Stomach (tissue), 9 donors: Measurements from ENCODE around the gene RPL27. TPM values are rescaled to one million over a fixed set of nuclear protein-coding genes. Genes with fewer than 3 reads are reported as not detected.

Source experiments
- DNase-seq, 2 donors: peaks; one replicate each; pipeline versions ENCODE4 v3.0.0 to v3.0.0-alpha.2; 2013 to 2019
- H3K27ac ChIP-seq, 5 donors: fragments of 200-600 bp in 4 of 5; sonication (generic) in 4 of 5; one replicate each; pipeline ENCODE4 v1.5.1; 2013 to 2019; ENCODE audit warnings: mild to moderate bottlenecking in 1 of 5, moderate library complexity in 1 of 5
- H3K27me3 ChIP-seq, 3 donors: fragments of 200-600 bp; sonication (generic); one replicate each; pipeline ENCODE4 v1.5.1; 2017 to 2019; ENCODE audit warnings: mixed run types in 1 of 3
- H3K36me3 ChIP-seq, 4 donors: fragments of 200-600 bp; sonication (generic); 1 replicate in 3 of 4; 2 replicates in 1 of 4; pipeline ENCODE4 v1.5.1; 2016 to 2019
- H3K4me1 ChIP-seq, 4 donors: fragments of 200-600 bp; sonication (generic); one replicate each; pipeline ENCODE4 v1.5.1; 2016 to 2019
- H3K4me3 ChIP-seq, 4 donors: fragments of 200-600 bp; sonication (generic) in 3 of 4; one replicate each; pipeline ENCODE4 v1.5.1; 2016 to 2019; ENCODE audit warnings: mild to moderate bottlenecking in 1 of 4
- H3K9me3 ChIP-seq, 4 donors: fragments of 200-600 bp; sonication (generic); one replicate each; pipeline ENCODE4 v1.5.1; 2016 to 2019
- EP300 ChIP-seq: sonication (generic); formaldehyde crosslinking; IDR thresholded peaks from one replicate; pipeline ENCODE4 v1.6.1; 2017; ENCODE audit warnings: antibody characterized with exemption
- POLR2A ChIP-seq, 4 donors: fragments of 450-650 bp; IDR thresholded peaks; one replicate each; pipeline ENCODE4 v1.6.1; 2016; ENCODE audit warnings: antibody characterized with exemption in 4 of 4, control low read depth in 2 of 4, mild to moderate bottlenecking in 1 of 4, moderate library complexity in 1 of 4
- POLR2AphosphoS5 ChIP-seq, 3 donors: sonication (generic); formaldehyde crosslinking; IDR thresholded peaks; one replicate each; pipeline ENCODE4 v1.6.1; 2016; ENCODE audit warnings: antibody characterized with exemption in 3 of 3
- WGBS, 5 donors: extraction: QIAGEN DNeasy Blood & Tissue Kit in 3 of 5; methylation state at CpG; one replicate each; pipeline versions ENCODE4 v1.1.5 to v1.1.7; 2013 to 2018; 5-methylcytosine and 5-hydroxymethylcytosine counted together
- intact Hi-C: fragments of 100-400 bp; cut with DNase I; formaldehyde crosslinking; loops from one replicate; pipeline ENCODE4 v1.15.1; 2023; ENCODE audit warnings: low total_unique reads
- polyA plus RNA-seq, 3 donors: library from polyadenylated mRNA; stranded (reverse); fragments of 200-250 nt; gene quantifications; one replicate each; pipeline ENCODE4 v1.2.3, GENCODE V29; 2013
- small RNA-seq, 4 donors: library from RNA; depleted of rRNA; stranded (forward); fragments of <200 nt; gene quantifications; one replicate each; pipeline ENCODE3, GENCODE V24; 2016
- total RNA-seq, 5 donors: library from RNA; depleted of rRNA; stranded (reverse); fragments of >200 nt; gene quantifications; one replicate each; pipeline versions ENCODE4 v1.1.0 to v1.2.3, GENCODE V29; 2014 to 2016
- TF ChIP-seq, protein P1 (sequence below), 7 experiments: fragments of 450-650 bp in 4 of 7; fragments of 200-600 bp in 3 of 7; sonication (generic) in 3 of 7; IDR thresholded peaks; one replicate each; pipeline ENCODE4 v1.5.1; 2016 to 2019; ENCODE audit warnings: antibody characterized with exemption in 7 of 7, control low read depth in 2 of 7, mild to moderate bottlenecking in 1 of 7
- donor health status: healthy with polysubstance abuse.
- donor health status: Bipolar disorder and iron deficiency.
- donor health status: healthy.

The RPL27 gene
- total and polyA plus RNA-seq, 8 donors: 251 to 4,199 (median 1,554) TPM

DNA sequence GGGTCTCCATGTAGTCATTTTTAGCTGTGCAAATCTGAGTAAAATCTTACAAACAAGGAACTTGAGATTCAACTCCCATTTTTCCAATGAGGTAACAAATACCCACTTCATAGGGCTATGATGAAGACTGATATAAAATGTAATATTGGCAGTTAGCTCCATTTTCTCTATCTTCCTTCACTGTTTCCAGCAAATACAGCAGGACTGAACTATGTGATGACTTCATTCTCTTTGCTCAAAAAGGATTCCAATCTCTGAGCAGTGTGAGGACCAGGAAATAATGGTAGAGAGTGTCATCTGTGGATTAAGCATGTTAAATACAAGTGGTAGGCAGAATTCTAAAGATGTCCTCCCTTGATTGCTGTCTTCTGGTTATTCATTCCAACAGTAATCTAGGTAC lies 45.1 kb downstream of the RPL27 start:
- intact Hi-C loops: no loop called here
- DNase-seq: no peak
- Histone ChIP-seq H3K9me3 (no peaks in the 10 kb centered on the region), H3K4me3 (no peak overlapping the region), H3K4me1 (no peaks in the 10 kb centered on the region), H3K27ac (no peak overlapping the region), H3K27me3 (no peaks in the 10 kb centered on the region), H3K36me3 (peaks cover 0 to 13% (median 0%) of the 10 kb centered on the region in 4 donors)
- TF ChIP-seq, protein P1, sequence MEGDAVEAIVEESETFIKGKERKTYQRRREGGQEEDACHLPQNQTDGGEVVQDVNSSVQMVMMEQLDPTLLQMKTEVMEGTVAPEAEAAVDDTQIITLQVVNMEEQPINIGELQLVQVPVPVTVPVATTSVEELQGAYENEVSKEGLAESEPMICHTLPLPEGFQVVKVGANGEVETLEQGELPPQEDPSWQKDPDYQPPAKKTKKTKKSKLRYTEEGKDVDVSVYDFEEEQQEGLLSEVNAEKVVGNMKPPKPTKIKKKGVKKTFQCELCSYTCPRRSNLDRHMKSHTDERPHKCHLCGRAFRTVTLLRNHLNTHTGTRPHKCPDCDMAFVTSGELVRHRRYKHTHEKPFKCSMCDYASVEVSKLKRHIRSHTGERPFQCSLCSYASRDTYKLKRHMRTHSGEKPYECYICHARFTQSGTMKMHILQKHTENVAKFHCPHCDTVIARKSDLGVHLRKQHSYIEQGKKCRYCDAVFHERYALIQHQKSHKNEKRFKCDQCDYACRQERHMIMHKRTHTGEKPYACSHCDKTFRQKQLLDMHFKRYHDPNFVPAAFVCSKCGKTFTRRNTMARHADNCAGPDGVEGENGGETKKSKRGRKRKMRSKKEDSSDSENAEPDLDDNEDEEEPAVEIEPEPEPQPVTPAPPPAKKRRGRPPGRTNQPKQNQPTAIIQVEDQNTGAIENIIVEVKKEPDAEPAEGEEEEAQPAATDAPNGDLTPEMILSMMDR (IDR thresholded peaks at IDR 0.05): no peak
- TF ChIP-seq EP300 (no peak), POLR2AphosphoS5 (IDR thresholded peaks at IDR 0.05) (no peak), POLR2A (IDR thresholded peaks at IDR 0.05) (no peak)

DNA sequence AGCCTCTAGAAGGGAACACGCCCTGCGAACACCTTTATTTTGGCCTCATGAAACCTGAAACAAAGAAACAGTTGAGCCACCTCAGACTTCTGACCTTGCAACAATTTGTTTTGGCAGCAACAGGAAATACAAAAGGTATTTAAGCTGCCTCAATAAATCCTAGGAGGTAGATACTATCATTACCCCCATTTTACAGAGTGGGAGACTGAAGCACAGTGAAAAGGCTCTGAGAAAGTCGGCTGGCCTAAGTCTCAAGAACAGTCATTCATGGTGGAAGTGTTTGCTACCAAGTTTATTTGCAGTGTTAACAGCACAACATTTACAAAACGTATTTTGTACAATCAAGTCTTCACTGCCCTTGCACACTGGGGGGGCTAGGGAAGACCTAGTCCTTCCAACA lies 45.8 kb downstream of the RPL27 start:
- no peak overlapping the region for H3K27ac ChIP-seq
- no peaks in the 10 kb centered on the region for H3K9me3 ChIP-seq
- no peak for DNase-seq
- TF ChIP-seq POLR2A (IDR thresholded peaks at IDR 0.05) (no peak), EP300 (no peak), POLR2AphosphoS5 (IDR thresholded peaks at IDR 0.05) (no peak)
- TF ChIP-seq, protein P1 (IDR thresholded peaks at IDR 0.05): no peak
- peaks cover 0 to 19% (median 2%) of the 10 kb centered on the region in 4 donors for H3K36me3 ChIP-seq
- no peaks in the 10 kb centered on the region for H3K27me3 ChIP-seq
- WGBS, 5 donors: 83 to 90% (median 85%) methylated on average over 4 of the region's 4 CpGs
- H3K4me1 ChIP-seq: no peaks in the 10 kb centered on the region
- H3K4me3 ChIP-seq: no peak overlapping the region
- intact Hi-C loops: no loop called here

DNA sequence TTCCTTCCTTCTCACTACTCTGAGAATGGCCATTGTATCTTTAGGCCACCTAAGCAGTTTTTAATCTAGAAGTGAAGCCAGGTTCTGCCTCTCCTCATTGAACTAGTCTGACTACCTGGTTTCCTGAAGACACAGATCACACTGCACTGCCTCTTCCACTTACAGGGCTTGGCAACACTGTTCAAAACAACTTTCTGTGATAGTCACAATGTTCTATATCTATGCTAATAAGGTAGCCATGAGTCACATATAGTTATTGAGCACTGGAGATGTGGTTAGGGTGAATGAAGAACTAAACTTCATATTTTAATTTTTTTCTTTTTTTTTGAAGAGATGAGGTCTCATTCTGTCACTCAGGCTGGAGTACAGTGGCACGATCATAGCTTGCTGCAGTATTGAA lies 53.8 kb downstream of the RPL27 start:
- no peak for TF ChIP-seq POLR2AphosphoS5 (IDR thresholded peaks at IDR 0.05)
- TF ChIP-seq, protein P1 (IDR thresholded peaks at IDR 0.05): no peak
- TF ChIP-seq POLR2A (IDR thresholded peaks at IDR 0.05): no peak
- TF ChIP-seq EP300: no peak

More for the DNA sequence above, 53.8 kb downstream of the RPL27 start:
- no peaks in the 10 kb centered on the region for H3K27me3 ChIP-seq
- peaks cover 0 to 58% (median 23%) of the 10 kb centered on the region in 4 donors for H3K36me3 ChIP-seq
- intact Hi-C loops: no loop called here
- no peaks in the 10 kb centered on the region for H3K9me3 ChIP-seq
- H3K27ac ChIP-seq: no peak overlapping the region
- H3K4me1 ChIP-seq: no peaks in the 10 kb centered on the region
- H3K4me3 ChIP-seq: no peak overlapping the region
- WGBS, 5 donors: 93 to 100% (median 96%) methylated on average over 1 of the region's 1 CpG
- no peak for DNase-seq

Small RNAs within 50 kb of the gene (small RNA-seq; reads per million reads assigned to genes)
- gene AARSD1: 0 to 0.27 (median 0) reads per million in 4 donors

Other genes starting within 250 kb of the RPL27 start
- gene RAMP2, start 237.2 kb upstream of the RPL27 start, total RNA-seq: 10 to 100 TPM in 2 of 5 donors, not detected in 3; 10.4 to 15.2 TPM
- 10 to 100 TPM in 2 of 3 donors, 1 to 10 TPM in 1; 8.6 to 20.0 (median 19.2) TPM for gene RAMP2, start 237.2 kb upstream of the RPL27 start, polyA plus RNA-seq
- 10 to 100 TPM in 3 of 5 donors, 1 to 10 TPM in 2; 4.1 to 66.5 (median 12.9) TPM for gene VPS25, start 225.0 kb upstream of the RPL27 start, total RNA-seq
- 10 to 100 TPM; 71.8 to 79.6 (median 75.5) TPM for gene VPS25, start 225.0 kb upstream of the RPL27 start, polyA plus RNA-seq
- 10 to 100 TPM in 2 of 5 donors, 1 to 10 TPM in 3; 1.1 to 30.4 (median 4.9) TPM for gene WNK4, start 217.8 kb upstream of the RPL27 start, total RNA-seq
- gene WNK4, start 217.8 kb upstream of the RPL27 start, polyA plus RNA-seq: 1 to 10 TPM; 1.1 to 1.7 (median 1.3) TPM
- gene COA3, start 199.7 kb upstream of the RPL27 start, total RNA-seq: 100 to 1,000 TPM in 3 of 5 donors, 10 to 100 TPM in 2; 22.2 to 166 (median 121) TPM
- gene COA3, start 199.7 kb upstream of the RPL27 start, polyA plus RNA-seq: 100 to 1,000 TPM; 201 to 268 (median 201) TPM
- gene CNTD1, start 199.6 kb upstream of the RPL27 start, total RNA-seq: 1 to 10 TPM in 2 of 5 donors, under 1 TPM in 1, not detected in 2; 0.29 to 2.2 (median 1.3) TPM
- gene CNTD1, start 199.6 kb upstream of the RPL27 start, polyA plus RNA-seq: 1 to 10 TPM; 1.3 to 2.4 (median 1.3) TPM
- 100 to 1,000 TPM in 3 of 5 donors, 10 to 100 TPM in 2; 53.1 to 192 (median 124) TPM for gene BECN1, start 174.1 kb upstream of the RPL27 start, total RNA-seq
- gene BECN1, start 174.1 kb upstream of the RPL27 start, polyA plus RNA-seq: 10 to 100 TPM; 40.3 to 86.1 (median 65.2) TPM
- 10 to 100 TPM; 26.4 to 74.4 (median 70.0) TPM for gene PSME3, start 165.0 kb upstream of the RPL27 start, total RNA-seq
- 10 to 100 TPM; 27.1 to 75.8 (median 61.5) TPM for gene PSME3, start 165.0 kb upstream of the RPL27 start, polyA plus RNA-seq
- gene AOC2, start 153.8 kb upstream of the RPL27 start, total RNA-seq: 1 to 10 TPM in 1 of 5 donors, under 1 TPM in 2, not detected in 2; 0.87 to 3.0 (median 0.92) TPM
- gene AOC2, start 153.8 kb upstream of the RPL27 start, polyA plus RNA-seq: under 1 TPM in 2 of 3 donors, not detected in 1; 0.50 to 0.55 TPM
- 10 to 100 TPM; 20.9 to 67.9 (median 42.0) TPM for gene AOC3, start 147.2 kb upstream of the RPL27 start, total RNA-seq
- gene AOC3, start 147.2 kb upstream of the RPL27 start, polyA plus RNA-seq: 10 to 100 TPM in 1 of 3 donors, 1 to 10 TPM in 2; 6.2 to 46.9 (median 9.3) TPM
- 1 to 10 TPM in 1 of 5 donors, not detected in 4; 4.0 TPM for gene G6PC1, start 97.6 kb upstream of the RPL27 start, total RNA-seq
- gene G6PC1, start 97.6 kb upstream of the RPL27 start, polyA plus RNA-seq: not detected
- 10 to 100 TPM in 4 of 5 donors, 1 to 10 TPM in 1; 6.4 to 64.0 (median 26.8) TPM for gene AARSD1, start 34.0 kb upstream of the RPL27 start, total RNA-seq
- 10 to 100 TPM; 37.7 to 61.2 (median 56.7) TPM for gene AARSD1, start 34.0 kb upstream of the RPL27 start, polyA plus RNA-seq
- 1 to 10 TPM in 3 of 5 donors, not detected in 2; 3.6 to 9.8 (median 8.3) TPM for gene PTGES3L, start 18.3 kb upstream of the RPL27 start, total RNA-seq
- 1 to 10 TPM in 2 of 3 donors, not detected in 1; 1.3 to 2.9 TPM for gene PTGES3L, start 18.3 kb upstream of the RPL27 start, polyA plus RNA-seq
- 10 to 100 TPM; 12.9 to 51.6 (median 15.2) TPM for gene RUNDC1, start 17.9 kb upstream of the RPL27 start, total RNA-seq
- gene RUNDC1, start 17.9 kb upstream of the RPL27 start, polyA plus RNA-seq: 1 to 10 TPM; 5.8 to 7.1 (median 6.6) TPM
- gene IFI35, start 8.4 kb downstream of the RPL27 start, total RNA-seq: 100 to 1,000 TPM in 1 of 5 donors, 10 to 100 TPM in 2, 1 to 10 TPM in 2; 4.0 to 145 (median 19.5) TPM
- 10 to 100 TPM; 37.6 to 53.0 (median 46.4) TPM for gene IFI35, start 8.4 kb downstream of the RPL27 start, polyA plus RNA-seq
- 10 to 100 TPM in 4 of 5 donors, 1 to 10 TPM in 1; 8.2 to 71.7 (median 55.8) TPM for gene VAT1, start 24.0 kb downstream of the RPL27 start, total RNA-seq
- 10 to 100 TPM; 26.5 to 73.6 (median 65.7) TPM for gene VAT1, start 24.0 kb downstream of the RPL27 start, polyA plus RNA-seq
- gene RND2, start 26.8 kb downstream of the RPL27 start, total RNA-seq: 1 to 10 TPM in 3 of 5 donors, under 1 TPM in 1, not detected in 1; 0.37 to 5.8 (median 2.1) TPM
- gene RND2, start 26.8 kb downstream of the RPL27 start, polyA plus RNA-seq: 1 to 10 TPM in 2 of 3 donors, under 1 TPM in 1; 0.50 to 1.2 (median 1.2) TPM
- 10 to 100 TPM; 13.0 to 47.5 (median 25.8) TPM for gene BRCA1, start 126.9 kb downstream of the RPL27 start, total RNA-seq
- 1 to 10 TPM; 2.0 to 2.3 (median 2.1) TPM for gene BRCA1, start 126.9 kb downstream of the RPL27 start, polyA plus RNA-seq
- 100 to 1,000 TPM in 1 of 5 donors, 10 to 100 TPM in 4; 29.0 to 107 (median 46.7) TPM for gene NBR1, start 172.8 kb downstream of the RPL27 start, total RNA-seq
- gene NBR1, start 172.8 kb downstream of the RPL27 start, polyA plus RNA-seq: 10 to 100 TPM; 25.4 to 42.5 (median 30.4) TPM
- 10 to 100 TPM in 2 of 5 donors, 1 to 10 TPM in 2, not detected in 1; 4.0 to 82.3 (median 28.2) TPM for gene TMEM106A, start 213.5 kb downstream of the RPL27 start, total RNA-seq
- gene TMEM106A, start 213.5 kb downstream of the RPL27 start, polyA plus RNA-seq: 1 to 10 TPM in 2 of 3 donors, under 1 TPM in 1; 0.85 to 1.9 (median 1.8) TPM
- gene CCDC200, start 230.2 kb downstream of the RPL27 start, total RNA-seq: under 1 TPM in 1 of 5 donors, not detected in 4; 0.55 TPM
- gene CCDC200, start 230.2 kb downstream of the RPL27 start, polyA plus RNA-seq: not detected
- gene RNU2-1, start 235.6 kb downstream of the RPL27 start, total RNA-seq: not detected
- not detected for gene RNU2-1, start 235.6 kb downstream of the RPL27 start, polyA plus RNA-seq